Astrocyte of the spinal cord (primary cell): ENCODE results near the gene DOK7.

Experiments
- DNase-seq: peaks from one replicate; pipeline ENCODE4 v3.0.0; 2011; ENCODE audit warnings: low read depth, low spot score
- H3K4me3 ChIP-seq: 2 replicates; pipeline ENCODE4 v1.5.1; 2011; ENCODE audit warnings: low read depth, mild to moderate bottlenecking, low read length, moderate library complexity
- CTCF ChIP-seq: IDR thresholded peaks from 2 replicates; pipeline ENCODE4 v1.5.1; 2012; ENCODE audit warnings: low read depth, mild to moderate bottlenecking, low read length, inconsistent platforms
- in situ Hi-C: cut with HindIII; loops from 2 replicates; pipeline ENCODE4 v1.10.0; 2017; ENCODE audit warnings: low sequenced_read_pairs

DOK7 gene

GRCh38 chr4:3518941-3519340, 55.8 kb downstream of the DOK7 start:
- no peak for DNase-seq
- in situ Hi-C loops, result no loop called here
- TF ChIP-seq CTCF, result no peak
- no peak overlapping the region for H3K4me3 ChIP-seq

- in situ Hi-C loops, result no loop called here
- no peak for DNase-seq
- H3K4me3 ChIP-seq, result no peak overlapping the region
- no peak for TF ChIP-seq CTCF
These were observed 56.6 kb downstream of the DOK7 start for GRCh38 chr4:3519468-3520264.

- no peak for DNase-seq
- TF ChIP-seq CTCF, result no peak
- no peak overlapping the region for H3K4me3 ChIP-seq
- in situ Hi-C loops, result no loop called here
These were observed 57.2 kb downstream of the DOK7 start for GRCh38 chr4:3520276-3520675.

- in situ Hi-C loops, result no loop called here
- no peak for TF ChIP-seq CTCF
- no peak overlapping the region for H3K4me3 ChIP-seq
- no peak for DNase-seq
These were observed 57.9 kb downstream of the DOK7 start for GRCh38 chr4:3520796-3521600.

GRCh38 chr4:3521621-3522325, 58.7 kb downstream of the DOK7 start:
- no peak for TF ChIP-seq CTCF
- in situ Hi-C loops, result no loop called here
- no peak overlapping the region for H3K4me3 ChIP-seq
- no peak for DNase-seq

GRCh38 chr4:3522326-3522640, 59.2 kb downstream of the DOK7 start:
- in situ Hi-C loops, result no loop called here
- no peak for DNase-seq
- no peak overlapping the region for H3K4me3 ChIP-seq
- no peak for TF ChIP-seq CTCF
